Mesendoderm (in vitro differentiated cells): Measurements from ENCODE around the gene GNRHR.

Source experiments
- DNase-seq: peaks from one replicate; pipeline ENCODE4 v3.0.0; 2013
- H2AK5ac ChIP-seq: 2 replicates; pipeline ENCODE4 v1.6.1; 2013; ENCODE audit warnings: low read length, inconsistent platforms
- H2BK120ac ChIP-seq: 2 replicates; pipeline ENCODE4 v1.6.1; 2013; ENCODE audit warnings: low read depth, mild to moderate bottlenecking, low read length, moderate library complexity, mixed read lengths
- H2BK15ac ChIP-seq: replicated peaks from 2 replicates; pipeline ENCODE4 v1.6.1; 2013; ENCODE audit warnings: low read depth, mild to moderate bottlenecking, moderate library complexity
- H2BK5ac ChIP-seq: 2 replicates; pipeline ENCODE4 v1.6.1; 2013; ENCODE audit warnings: low read length, inconsistent platforms
- H3K18ac ChIP-seq: 2 replicates; pipeline ENCODE4 v1.6.1; 2013; ENCODE audit warnings: mild to moderate bottlenecking, low read length, mixed read lengths
- H3K23ac ChIP-seq: one replicate; pipeline ENCODE4 v1.6.1; 2013; ENCODE audit warnings: low read length
- H3K27ac ChIP-seq: 2 replicates; pipeline ENCODE4 v1.5.1; 2013; ENCODE audit warnings: low read depth, mild to moderate bottlenecking, inconsistent platforms, low read length, moderate library complexity
- H3K27me3 ChIP-seq: 2 replicates; pipeline ENCODE4 v1.6.1; 2013; ENCODE audit warnings: low read length, control low read depth, mild to moderate bottlenecking, inconsistent platforms; ENCODE audit not compliant: insufficient read depth, poor library complexity
- H3K36me3 ChIP-seq: 2 replicates; pipeline ENCODE4 v1.6.1; 2013; ENCODE audit warnings: low read length, inconsistent platforms; ENCODE audit not compliant: control insufficient read depth, insufficient read depth
- H3K4ac ChIP-seq: one replicate; pipeline ENCODE4 v1.6.1; 2013; ENCODE audit warnings: low read depth, mild to moderate bottlenecking, low read length, moderate library complexity
- H3K4me1 ChIP-seq: 2 replicates; pipeline ENCODE4 v1.6.1; 2013; ENCODE audit warnings: low read depth, low read length, inconsistent platforms; ENCODE audit not compliant: control insufficient read depth
- H3K4me2 ChIP-seq: 2 replicates; pipeline ENCODE4 v1.6.1; 2013; ENCODE audit warnings: low read length
- H3K4me3 ChIP-seq: 2 replicates; pipeline ENCODE4 v1.5.1; 2013; ENCODE audit warnings: mild to moderate bottlenecking, low read length
- H3K56ac ChIP-seq: one replicate; pipeline ENCODE4 v1.6.1; 2013; ENCODE audit warnings: low read length
- H3K79me1 ChIP-seq: 2 replicates; pipeline ENCODE4 v1.6.1; 2013; ENCODE audit warnings: low read length, inconsistent platforms
- H3K79me2 ChIP-seq: 2 replicates; pipeline ENCODE4 v1.6.1; 2013; ENCODE audit warnings: mild to moderate bottlenecking, low read length; ENCODE audit not compliant: control insufficient read depth, insufficient read depth
- H3K9ac ChIP-seq: 2 replicates; pipeline ENCODE4 v1.6.1; 2013; ENCODE audit warnings: low read length, inconsistent platforms
- H4K5ac ChIP-seq: one replicate; pipeline ENCODE4 v1.6.1; 2013; ENCODE audit warnings: low read length
- H4K8ac ChIP-seq: one replicate; pipeline ENCODE4 v1.6.1; 2013; ENCODE audit warnings: low read depth, mild to moderate bottlenecking, control low read depth, low read length, moderate library complexity
- WGBS: extraction: QIAGEN DNeasy Blood & Tissue Kit; methylation state at CpG from one replicate; pipeline ENCODE4 v1.1.7; 2013; ENCODE audit warnings: low lambda C conversion rate, missing lambda C conversion rate; ENCODE audit not compliant: insufficient coverage; ENCODE audit errors: extremely low coverage; 5-methylcytosine and 5-hydroxymethylcytosine counted together

Gene GNRHR

GRCh38 chr4:67714955-67715354 is 39.2 kb downstream of the GNRHR start:
- Histone ChIP-seq H3K36me3 (no peaks in the 10 kb centered on the region), H4K8ac (no peak overlapping the region), H2BK15ac (no peak overlapping the region), H2BK120ac (no peak overlapping the region), H3K56ac (no peak overlapping the region), H3K27me3 (no peaks in the 10 kb centered on the region), H2BK5ac (no peak overlapping the region), H3K4me1 (peaks cover 6% of the 10 kb centered on the region), H3K79me2 (no peaks in the 10 kb centered on the region), H3K23ac (no peak overlapping the region), H3K9ac (no peak overlapping the region), H3K4me3 (no peak overlapping the region), H4K5ac (no peak overlapping the region), H3K4me2 (no peak overlapping the region), H3K27ac (no peak overlapping the region), H3K18ac (no peak overlapping the region), H3K4ac (no peak overlapping the region), H2AK5ac (no peak overlapping the region), H3K79me1 (peaks cover 2% of the 10 kb centered on the region)
- WGBS = no CpG with 5 or more reads among the region's 6 CpGs
- DNase-seq = peak; percentile 16

GRCh38 chr4:67714248-67714583 is 40.0 kb downstream of the GNRHR start:
- H4K5ac ChIP-seq = no peak overlapping the region
- no peak overlapping the region for H2BK5ac ChIP-seq
- no peak overlapping the region for H3K56ac ChIP-seq
- no peak overlapping the region for H3K23ac ChIP-seq
- no peak overlapping the region for H3K4me2 ChIP-seq
- H3K27ac ChIP-seq = no peak overlapping the region
- no peak overlapping the region for H2AK5ac ChIP-seq
- no peaks in the 10 kb centered on the region for H3K27me3 ChIP-seq
- H3K4me1 ChIP-seq = peaks cover 6% of the 10 kb centered on the region
- H3K36me3 ChIP-seq = no peaks in the 10 kb centered on the region
- H4K8ac ChIP-seq = no peak overlapping the region
- H3K9ac ChIP-seq = no peak overlapping the region
- peak; percentile 55 for DNase-seq
- H3K79me1 ChIP-seq = peaks cover 2% of the 10 kb centered on the region
- no CpG with 5 or more reads among the region's 1 CpG for WGBS
- no peak overlapping the region for H3K4me3 ChIP-seq
- no peak overlapping the region for H3K18ac ChIP-seq
- no peak overlapping the region for H2BK15ac ChIP-seq
- H2BK120ac ChIP-seq = no peak overlapping the region
- H3K79me2 ChIP-seq = no peaks in the 10 kb centered on the region
- H3K4ac ChIP-seq = peak overlapping the region; percentile 37

- Histone ChIP-seq H2BK120ac (no peak overlapping the region), H2AK5ac (no peak overlapping the region), H4K5ac (no peak overlapping the region), H3K79me1 (peaks cover 2% of the 10 kb centered on the region), H3K27ac (no peak overlapping the region), H2BK15ac (no peak overlapping the region), H3K9ac (no peak overlapping the region), H4K8ac (no peak overlapping the region), H3K23ac (no peak overlapping the region), H3K27me3 (no peaks in the 10 kb centered on the region), H3K56ac (no peak overlapping the region), H3K4me3 (no peak overlapping the region), H3K4me1 (peaks cover 6% of the 10 kb centered on the region), H2BK5ac (no peak overlapping the region), H3K4ac (no peak overlapping the region), H3K18ac (no peak overlapping the region), H3K36me3 (no peaks in the 10 kb centered on the region), H3K79me2 (no peaks in the 10 kb centered on the region), H3K4me2 (no peak overlapping the region)
- no CpG with 5 or more reads among the region's 12 CpGs for WGBS
- peak; percentile 51 for DNase-seq
Observed at GRCh38 chr4:67713529-67714247, 40.5 kb downstream of the GNRHR start.

- no peak overlapping the region for H2BK5ac ChIP-seq
- no peak overlapping the region for H2BK15ac ChIP-seq
- WGBS = no CpG with 5 or more reads among the region's 7 CpGs
- no peaks in the 10 kb centered on the region for H3K79me2 ChIP-seq
- H3K4ac ChIP-seq = no peak overlapping the region
- peak overlapping the region; percentile 34 for H3K56ac ChIP-seq
- no peak overlapping the region for H3K4me3 ChIP-seq
- no peak overlapping the region for H4K5ac ChIP-seq
- no peak overlapping the region for H2BK120ac ChIP-seq
- H4K8ac ChIP-seq = no peak overlapping the region
- no peak overlapping the region for H3K23ac ChIP-seq
- H3K18ac ChIP-seq = no peak overlapping the region
- no peaks in the 10 kb centered on the region for H3K36me3 ChIP-seq
- peaks cover 6% of the 10 kb centered on the region for H3K4me1 ChIP-seq
- peak; percentile 18 for DNase-seq
- no peak overlapping the region for H3K27ac ChIP-seq
- H3K27me3 ChIP-seq = no peaks in the 10 kb centered on the region
- no peak overlapping the region for H2AK5ac ChIP-seq
- peaks cover 2% of the 10 kb centered on the region for H3K79me1 ChIP-seq
- H3K4me2 ChIP-seq = no peak overlapping the region
- H3K9ac ChIP-seq = no peak overlapping the region
Observed at GRCh38 chr4:67712650-67713528, 41.3 kb downstream of the GNRHR start.

- Histone ChIP-seq H2BK15ac (no peak overlapping the region), H3K27ac (no peak overlapping the region), H3K56ac (no peak overlapping the region), H3K23ac (no peak overlapping the region), H4K8ac (no peak overlapping the region), H3K18ac (no peak overlapping the region), H3K27me3 (no peaks in the 10 kb centered on the region), H3K36me3 (no peaks in the 10 kb centered on the region), H4K5ac (no peak overlapping the region), H3K4me2 (no peak overlapping the region), H2BK120ac (no peak overlapping the region), H3K9ac (no peak overlapping the region), H3K4me3 (no peak overlapping the region), H3K4me1 (peaks cover 6% of the 10 kb centered on the region), H3K4ac (no peak overlapping the region), H3K79me1 (peaks cover 2% of the 10 kb centered on the region), H2BK5ac (no peak overlapping the region), H3K79me2 (no peaks in the 10 kb centered on the region), H2AK5ac (no peak overlapping the region)
- peak; percentile 16 for DNase-seq
- no CpG with 5 or more reads among the region's 3 CpGs for WGBS
Observed at GRCh38 chr4:67712000-67712625, 42.1 kb downstream of the GNRHR start.
